Neural progenitor cell (in vitro differentiated cells): ENCODE measurements around the gene CELA3A. TPM values are rescaled to one million over a fixed set of nuclear protein-coding genes. Genes with fewer than 3 reads are reported as not detected.

Source experiments
- DNase-seq: peaks from one replicate; pipeline ENCODE4 v3.0.0-alpha.2; 2016; ENCODE audit warnings: low spot score
- H2AFZ ChIP-seq: fragments of 200-600 bp; sonication (generic); replicated peaks from 2 replicates; pipeline ENCODE4 v1.6.1; 2016; ENCODE audit warnings: antibody characterized with exemption
- H3F3A ChIP-seq: fragments of 200-600 bp; sonication (generic); 2 replicates; pipeline ENCODE4 v1.6.1; 2016; ENCODE audit warnings: antibody characterized with exemption, low read depth
- H3K27ac ChIP-seq: fragments of 200-600 bp; sonication (generic); 2 replicates; pipeline ENCODE4 v1.5.1; 2016; ENCODE audit warnings: mild to moderate bottlenecking
- H3K27me3 ChIP-seq: fragments of 200-600 bp; sonication (generic); 2 replicates; pipeline ENCODE4 v1.6.1; 2016; ENCODE audit warnings: mild to moderate bottlenecking, moderate library complexity
- H3K36me3 ChIP-seq: fragments of 200-600 bp; sonication (generic); 2 replicates; pipeline ENCODE4 v1.5.1; 2016
- H3K4me1 ChIP-seq: fragments of 200-600 bp; sonication (generic); 2 replicates; pipeline ENCODE4 v1.6.1; 2016; ENCODE audit warnings: mixed run types
- H3K4me2 ChIP-seq: fragments of 200-600 bp; sonication (generic); 2 replicates; pipeline ENCODE4 v1.6.1; 2016
- H3K4me3 ChIP-seq: fragments of 200-600 bp; sonication (generic); 2 replicates; pipeline ENCODE4 v1.5.1; 2016
- H3K79me2 ChIP-seq: fragments of 200-600 bp; sonication (generic); 2 replicates; pipeline ENCODE4 v1.6.1; 2016; ENCODE audit warnings: low read depth
- H3K9ac ChIP-seq: fragments of 200-600 bp; sonication (generic); 2 replicates; pipeline ENCODE4 v1.6.1; 2016
- H3K9me3 ChIP-seq: fragments of 200-600 bp; sonication (generic); 2 replicates; pipeline ENCODE4 v1.5.1; 2016; ENCODE audit warnings: low read depth
- H4K20me1 ChIP-seq: fragments of 200-600 bp; sonication (generic); 2 replicates; pipeline ENCODE4 v1.6.1; 2016; ENCODE audit warnings: low read depth
- H3K27ac Mint-ChIP-seq: 3 replicates; pipeline ENCODE4 v1.8.0; 2021; ENCODE audit warnings: mixed read lengths
- H3K27me3 Mint-ChIP-seq: 2 replicates; pipeline ENCODE4 v1.8.0; 2022; ENCODE audit warnings: low read depth, mild to moderate bottlenecking, inconsistent platforms, moderate library complexity, mixed read lengths; ENCODE audit not compliant: insufficient read depth
- H3K36me3 Mint-ChIP-seq: 3 replicates; pipeline ENCODE4 v1.8.0; 2021; ENCODE audit warnings: mixed read lengths
- H3K4me1 Mint-ChIP-seq: 3 replicates; pipeline ENCODE4 v1.8.0; 2021; ENCODE audit warnings: mixed read lengths
- H3K4me3 Mint-ChIP-seq: 3 replicates; pipeline ENCODE4 v1.8.0; 2021; ENCODE audit warnings: mild to moderate bottlenecking, moderate library complexity, mixed read lengths
- H3K9me3 Mint-ChIP-seq: 3 replicates; pipeline ENCODE4 v1.8.0; 2020; ENCODE audit warnings: mixed read lengths
- EZH2 ChIP-seq: fragments of 200-600 bp; sonication (generic); IDR thresholded peaks from 2 replicates; pipeline ENCODE4 v1.6.1; 2017; ENCODE audit warnings: antibody characterized with exemption, mild to moderate bottlenecking, moderate library complexity
- EZH2phosphoT487 ChIP-seq: fragments of 200-600 bp; sonication (generic); IDR thresholded peaks from 2 replicates; pipeline ENCODE4 v1.6.1; 2017; ENCODE audit warnings: antibody characterized with exemption
- total RNA-seq: library from RNA; depleted of rRNA; stranded (reverse); fragments of >200 nt; gene quantifications from 2 replicates; pipeline ENCODE4 v1.2.3, GENCODE V29; 2015; ENCODE audit warnings: low replicate concordance
- TF ChIP-seq, protein P1 (sequence below): fragments of 200-600 bp; sonication (generic); IDR thresholded peaks from 2 replicates; pipeline ENCODE4 v1.5.1; 2017; ENCODE audit warnings: antibody characterized with exemption, mild to moderate bottlenecking

CELA3A gene
- total RNA-seq, 1 donor from 2014 or later, result not detected

GRCh38 chr1:22053861-22054770 lies 52.7 kb downstream of the CELA3A start:
- Mint-ChIP-seq H3K4me3 (peak overlapping the region; percentile 99), H3K4me1 (peaks cover 14% of the 10 kb centered on the region), H3K27me3 (peaks cover 3% of the 10 kb centered on the region), H3K27ac (peak overlapping the region; percentile 99), H3K9me3 (no peaks in the 10 kb centered on the region), H3K36me3 (peaks cover 14% of the 10 kb centered on the region)
- H3K27ac ChIP-seq, result peak overlapping the region; percentile 93
- H3F3A ChIP-seq, result peaks cover 25% of the 10 kb centered on the region
- no peak overlapping the region for H2AFZ ChIP-seq
- peaks cover 57% of the 10 kb centered on the region for H3K79me2 ChIP-seq
- no peaks in the 10 kb centered on the region for H3K9me3 ChIP-seq
- no peaks in the 10 kb centered on the region for H3K4me1 ChIP-seq
- no peak for DNase-seq
- peak overlapping the region; percentile 73 for H3K9ac ChIP-seq
- H3K4me3 ChIP-seq, result peak overlapping the region; percentile 71
- peaks cover 53% of the 10 kb centered on the region for H4K20me1 ChIP-seq
- no peaks in the 10 kb centered on the region for H3K36me3 ChIP-seq
- H3K27me3 ChIP-seq, result no peaks in the 10 kb centered on the region
- TF ChIP-seq, protein P1, sequence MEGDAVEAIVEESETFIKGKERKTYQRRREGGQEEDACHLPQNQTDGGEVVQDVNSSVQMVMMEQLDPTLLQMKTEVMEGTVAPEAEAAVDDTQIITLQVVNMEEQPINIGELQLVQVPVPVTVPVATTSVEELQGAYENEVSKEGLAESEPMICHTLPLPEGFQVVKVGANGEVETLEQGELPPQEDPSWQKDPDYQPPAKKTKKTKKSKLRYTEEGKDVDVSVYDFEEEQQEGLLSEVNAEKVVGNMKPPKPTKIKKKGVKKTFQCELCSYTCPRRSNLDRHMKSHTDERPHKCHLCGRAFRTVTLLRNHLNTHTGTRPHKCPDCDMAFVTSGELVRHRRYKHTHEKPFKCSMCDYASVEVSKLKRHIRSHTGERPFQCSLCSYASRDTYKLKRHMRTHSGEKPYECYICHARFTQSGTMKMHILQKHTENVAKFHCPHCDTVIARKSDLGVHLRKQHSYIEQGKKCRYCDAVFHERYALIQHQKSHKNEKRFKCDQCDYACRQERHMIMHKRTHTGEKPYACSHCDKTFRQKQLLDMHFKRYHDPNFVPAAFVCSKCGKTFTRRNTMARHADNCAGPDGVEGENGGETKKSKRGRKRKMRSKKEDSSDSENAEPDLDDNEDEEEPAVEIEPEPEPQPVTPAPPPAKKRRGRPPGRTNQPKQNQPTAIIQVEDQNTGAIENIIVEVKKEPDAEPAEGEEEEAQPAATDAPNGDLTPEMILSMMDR, result no peak
- TF ChIP-seq EZH2phosphoT487 (no peak), EZH2 (no peak)
- peak overlapping the region; percentile 81 for H3K4me2 ChIP-seq

DNA sequence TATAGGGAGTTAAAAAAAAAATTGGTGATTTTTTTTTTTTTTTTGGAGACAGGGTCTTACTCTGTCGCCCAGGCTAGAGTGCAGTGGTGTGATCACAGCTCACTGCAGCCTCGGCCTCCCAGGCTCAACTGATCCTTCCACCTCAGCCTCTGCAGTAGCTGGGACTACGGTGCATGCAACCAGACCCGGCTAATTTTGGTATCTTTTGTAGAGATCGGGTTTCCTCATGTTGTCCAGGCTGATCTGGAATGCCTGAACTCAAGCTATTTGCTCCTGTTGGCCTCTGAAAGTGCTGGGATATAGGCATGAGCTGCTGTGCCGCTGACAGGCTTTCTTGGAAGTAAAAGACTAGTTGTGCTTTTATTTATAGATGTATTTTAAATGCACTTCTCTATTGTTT lies 54.0 kb downstream of the CELA3A start:
- H2AFZ ChIP-seq, result no peak overlapping the region
- H3K79me2 ChIP-seq, result peaks cover 71% of the 10 kb centered on the region
- TF ChIP-seq, protein P1, result no peak
- TF ChIP-seq EZH2phosphoT487, result no peak
- TF ChIP-seq EZH2, result no peak
- no peaks in the 10 kb centered on the region for H3K27me3 ChIP-seq
- no peaks in the 10 kb centered on the region for H3K36me3 ChIP-seq
- H3K36me3 Mint-ChIP-seq, result peaks cover 14% of the 10 kb centered on the region
- no peak overlapping the region for H3K4me3 ChIP-seq
- DNase-seq, result no peak
- no peaks in the 10 kb centered on the region for H3K9me3 Mint-ChIP-seq
- H3K4me3 Mint-ChIP-seq, result peak overlapping the region; percentile 24
- peaks cover 66% of the 10 kb centered on the region for H4K20me1 ChIP-seq
- H3K9ac ChIP-seq, result no peak overlapping the region
- H3K27ac ChIP-seq, result no peak overlapping the region
- peaks cover 14% of the 10 kb centered on the region for H3K4me1 Mint-ChIP-seq
- H3F3A ChIP-seq, result peaks cover 25% of the 10 kb centered on the region
- H3K27me3 Mint-ChIP-seq, result peaks cover 3% of the 10 kb centered on the region
- H3K9me3 ChIP-seq, result no peaks in the 10 kb centered on the region
- H3K27ac Mint-ChIP-seq, result no peak overlapping the region
- no peaks in the 10 kb centered on the region for H3K4me1 ChIP-seq
- H3K4me2 ChIP-seq, result no peak overlapping the region

DNA sequence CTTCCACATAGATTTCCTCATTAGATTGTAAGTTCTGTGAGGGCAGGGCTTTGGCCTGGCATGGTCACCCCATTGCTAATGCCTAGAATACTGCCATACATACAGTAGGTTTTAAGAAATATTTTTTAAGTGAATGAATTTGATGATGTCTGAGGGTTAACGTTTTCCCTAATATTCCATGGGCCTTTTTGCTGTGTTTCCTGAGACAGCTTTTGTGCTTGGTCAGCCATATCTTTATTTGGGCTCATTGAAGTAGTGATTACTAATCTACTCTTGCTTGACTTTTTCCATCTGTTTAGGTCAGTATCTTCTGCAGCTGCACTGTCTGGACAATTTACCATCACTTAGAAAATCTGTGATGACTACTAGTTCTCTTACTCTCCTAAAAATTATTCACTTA lies 54.6 kb downstream of the CELA3A start:
- no peak for DNase-seq
- H3K36me3 Mint-ChIP-seq, result peaks cover 15% of the 10 kb centered on the region
- peaks cover 25% of the 10 kb centered on the region for H3F3A ChIP-seq
- peaks cover 77% of the 10 kb centered on the region for H3K79me2 ChIP-seq
- H3K4me2 ChIP-seq, result no peak overlapping the region
- H3K4me1 ChIP-seq, result no peaks in the 10 kb centered on the region
- H2AFZ ChIP-seq, result no peak overlapping the region
- no peaks in the 10 kb centered on the region for H3K9me3 ChIP-seq
- no peaks in the 10 kb centered on the region for H3K9me3 Mint-ChIP-seq
- no peak overlapping the region for H3K4me3 ChIP-seq
- H3K4me1 Mint-ChIP-seq, result peaks cover 14% of the 10 kb centered on the region
- no peak overlapping the region for H3K27ac ChIP-seq
- H3K4me3 Mint-ChIP-seq, result no peak overlapping the region
- no peak overlapping the region for H3K9ac ChIP-seq
- peaks cover 3% of the 10 kb centered on the region for H3K27me3 Mint-ChIP-seq
- peaks cover 72% of the 10 kb centered on the region for H4K20me1 ChIP-seq
- H3K36me3 ChIP-seq, result no peaks in the 10 kb centered on the region
- no peaks in the 10 kb centered on the region for H3K27me3 ChIP-seq
- H3K27ac Mint-ChIP-seq, result no peak overlapping the region
- TF ChIP-seq EZH2phosphoT487 (no peak), EZH2 (no peak)
- TF ChIP-seq, protein P1, result no peak
